Spleen (tissue), 7 donors: ENCODE results near the gene PUS7.
"Not testable (repeated sequence)": the region's sequence is repeated elsewhere in the genome, so short reads cannot be mapped to it uniquely, and the experiment has no call there.

Source experiments
- CTCF ChIP-seq, 11 experiments: fragments of 200-600 bp in 7 of 11; fragments of 450-650 bp in 4 of 11; sonication (generic) in 4 of 11; IDR thresholded peaks in 8 of 11; conservative IDR thresholded peaks in 3 of 11; 1 replicate in 7 of 11; 2 replicates in 4 of 11; pipeline versions ENCODE4 v1.4.0 to v1.8.0; 2016 to 2021; ENCODE audit warnings: antibody characterized with exemption in 11 of 11, inconsistent platforms in 4 of 11, mild to moderate bottlenecking in 1 of 11
- POLR2A ChIP-seq, 3 donors: fragments of 450-650 bp; IDR thresholded peaks; one replicate each; pipeline ENCODE4 v1.5.1; 2017; ENCODE audit warnings: antibody characterized with exemption in 3 of 3, mild to moderate bottlenecking in 1 of 3
- POLR2AphosphoS5 ChIP-seq, 3 donors: sonication (generic); formaldehyde crosslinking; IDR thresholded peaks; one replicate each; pipeline ENCODE4 v1.5.1; 2017; ENCODE audit warnings: antibody characterized with exemption in 3 of 3
- donor health status: DM: no; HTN: no; CAD: no; lungs with moderate emphysema.
- donor health status: DM: no; HTN: no; CAD: no.
- donor health status: DM: no; HTN: no; CAD: no.

DNA sequence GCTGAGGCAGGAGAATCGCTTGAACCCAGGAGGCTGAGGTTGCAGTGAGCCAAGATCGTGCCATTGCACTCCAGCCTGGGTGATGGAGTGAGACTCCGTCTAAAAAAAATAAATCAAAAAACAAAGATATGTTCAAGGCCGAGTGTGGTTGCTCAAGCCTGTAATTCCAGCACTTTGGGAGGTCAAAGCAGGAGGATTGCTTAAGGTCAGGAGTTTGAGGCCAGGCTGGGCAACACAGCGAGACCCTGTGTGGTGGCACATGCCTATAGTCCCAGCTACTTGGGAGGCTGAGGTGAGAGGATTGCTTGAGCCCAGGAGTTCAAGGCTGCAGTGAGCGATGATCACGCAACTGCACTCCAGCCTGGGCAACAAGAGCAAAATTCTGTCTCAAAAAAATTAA lies 1.5 kb downstream of the PUS7 start:
- TF ChIP-seq CTCF (IDR thresholded peaks at IDR 0.05 in 8 of 11, conservative IDR thresholded peaks at IDR 0.05 in 3 of 11); POLR2A (IDR thresholded peaks at IDR 0.05); POLR2AphosphoS5 (IDR thresholded peaks at IDR 0.05): not testable (repeated sequence)
